Skeletal muscle satellite cell (primary cell): ENCODE results near the gene HYI. TPM values are rescaled to one million over a fixed set of nuclear protein-coding genes. Genes with fewer than 3 reads are reported as not detected.

Source experiments
- H3K27me3 ChIP-seq: 2 replicates; pipeline ENCODE4 v1.7.0; 2013; ENCODE audit warnings: low read length; ENCODE audit not compliant: control insufficient read depth, insufficient read depth
- H3K36me3 ChIP-seq: 2 replicates; pipeline ENCODE4 v1.7.0; 2013; ENCODE audit warnings: mild to moderate bottlenecking, control low read depth, low read length; ENCODE audit not compliant: insufficient read depth
- H3K4me1 ChIP-seq: 2 replicates; pipeline ENCODE4 v1.7.0; 2013; ENCODE audit warnings: low read length; ENCODE audit not compliant: control insufficient read depth, insufficient read depth
- H3K4me2 ChIP-seq: 2 replicates; pipeline ENCODE4 v1.7.0; 2013; ENCODE audit warnings: mild to moderate bottlenecking, low read length
- H3K4me3 ChIP-seq: 2 replicates; pipeline ENCODE4 v1.7.0; 2013; ENCODE audit warnings: low read length
- H3K9ac ChIP-seq: 2 replicates; pipeline ENCODE4 v1.7.0; 2013; ENCODE audit warnings: mild to moderate bottlenecking, low read depth, low read length, moderate library complexity
- H3K9me3 ChIP-seq: replicated peaks from 2 replicates; pipeline ENCODE4 v1.7.0; 2013; ENCODE audit warnings: mild to moderate bottlenecking, control low read depth, low read length
- small RNA-seq: library from RNA; depleted of rRNA; stranded (forward); fragments of <200 nt; gene quantifications from one replicate; pipeline ENCODE3, GENCODE V24; 2012

The HYI gene

GRCh38 chr1:43404353-43404752 lies 49.4 kb downstream of the HYI start:
- H3K36me3 ChIP-seq = peaks cover 58% of the 10 kb centered on the region
- H3K9me3 ChIP-seq = no peaks in the 10 kb centered on the region
- H3K9ac ChIP-seq = no peak overlapping the region
- H3K4me1 ChIP-seq = no peaks in the 10 kb centered on the region
- H3K27me3 ChIP-seq = no peaks in the 10 kb centered on the region
- H3K4me3 ChIP-seq = no peak overlapping the region
- H3K4me2 ChIP-seq = no peak overlapping the region

GRCh38 chr1:43402089-43402865 lies 51.5 kb downstream of the HYI start:
- Histone ChIP-seq H3K4me3 (no peak overlapping the region), H3K9ac (no peak overlapping the region), H3K9me3 (no peaks in the 10 kb centered on the region), H3K27me3 (no peaks in the 10 kb centered on the region), H3K4me2 (no peak overlapping the region), H3K4me1 (no peaks in the 10 kb centered on the region), H3K36me3 (peaks cover 45% of the 10 kb centered on the region)

Small RNA genes lying within 50 kb of the gene (small RNA-seq; reads per million reads assigned to genes)
- not detected for gene MIR6735
